Neural progenitor cell (in vitro differentiated cells): ENCODE data around the gene FRAS1. TPM values are rescaled to one million over a fixed set of nuclear protein-coding genes. Genes with fewer than 3 reads are reported as not detected.

Source experiments
- DNase-seq: peaks from one replicate; pipeline ENCODE4 v3.0.0-alpha.2; 2016; ENCODE audit warnings: low spot score
- H2AFZ ChIP-seq: fragments of 200-600 bp; sonication (generic); replicated peaks from 2 replicates; pipeline ENCODE4 v1.6.1; 2016; ENCODE audit warnings: antibody characterized with exemption
- H3F3A ChIP-seq: fragments of 200-600 bp; sonication (generic); 2 replicates; pipeline ENCODE4 v1.6.1; 2016; ENCODE audit warnings: antibody characterized with exemption, low read depth
- H3K27ac ChIP-seq: fragments of 200-600 bp; sonication (generic); 2 replicates; pipeline ENCODE4 v1.5.1; 2016; ENCODE audit warnings: mild to moderate bottlenecking
- H3K27me3 ChIP-seq: fragments of 200-600 bp; sonication (generic); 2 replicates; pipeline ENCODE4 v1.6.1; 2016; ENCODE audit warnings: mild to moderate bottlenecking, moderate library complexity
- H3K36me3 ChIP-seq: fragments of 200-600 bp; sonication (generic); 2 replicates; pipeline ENCODE4 v1.5.1; 2016
- H3K4me1 ChIP-seq: fragments of 200-600 bp; sonication (generic); 2 replicates; pipeline ENCODE4 v1.6.1; 2016; ENCODE audit warnings: mixed run types
- H3K4me2 ChIP-seq: fragments of 200-600 bp; sonication (generic); 2 replicates; pipeline ENCODE4 v1.6.1; 2016
- H3K4me3 ChIP-seq: fragments of 200-600 bp; sonication (generic); 2 replicates; pipeline ENCODE4 v1.5.1; 2016
- H3K79me2 ChIP-seq: fragments of 200-600 bp; sonication (generic); 2 replicates; pipeline ENCODE4 v1.6.1; 2016; ENCODE audit warnings: low read depth
- H3K9ac ChIP-seq: fragments of 200-600 bp; sonication (generic); 2 replicates; pipeline ENCODE4 v1.6.1; 2016
- H3K9me3 ChIP-seq: fragments of 200-600 bp; sonication (generic); 2 replicates; pipeline ENCODE4 v1.5.1; 2016; ENCODE audit warnings: low read depth
- H4K20me1 ChIP-seq: fragments of 200-600 bp; sonication (generic); 2 replicates; pipeline ENCODE4 v1.6.1; 2016; ENCODE audit warnings: low read depth
- H3K27ac Mint-ChIP-seq: 3 replicates; pipeline ENCODE4 v1.8.0; 2021; ENCODE audit warnings: mixed read lengths
- H3K27me3 Mint-ChIP-seq: 2 replicates; pipeline ENCODE4 v1.8.0; 2022; ENCODE audit warnings: low read depth, mild to moderate bottlenecking, inconsistent platforms, moderate library complexity, mixed read lengths; ENCODE audit not compliant: insufficient read depth
- H3K36me3 Mint-ChIP-seq: 3 replicates; pipeline ENCODE4 v1.8.0; 2021; ENCODE audit warnings: mixed read lengths
- H3K4me1 Mint-ChIP-seq: 3 replicates; pipeline ENCODE4 v1.8.0; 2021; ENCODE audit warnings: mixed read lengths
- H3K4me3 Mint-ChIP-seq: 3 replicates; pipeline ENCODE4 v1.8.0; 2021; ENCODE audit warnings: mild to moderate bottlenecking, moderate library complexity, mixed read lengths
- H3K9me3 Mint-ChIP-seq: 3 replicates; pipeline ENCODE4 v1.8.0; 2020; ENCODE audit warnings: mixed read lengths
- CTCF ChIP-seq: fragments of 200-600 bp; sonication (generic); IDR thresholded peaks from 2 replicates; pipeline ENCODE4 v1.5.1; 2017; ENCODE audit warnings: antibody characterized with exemption, mild to moderate bottlenecking
- EZH2 ChIP-seq: fragments of 200-600 bp; sonication (generic); IDR thresholded peaks from 2 replicates; pipeline ENCODE4 v1.6.1; 2017; ENCODE audit warnings: antibody characterized with exemption, mild to moderate bottlenecking, moderate library complexity
- EZH2phosphoT487 ChIP-seq: fragments of 200-600 bp; sonication (generic); IDR thresholded peaks from 2 replicates; pipeline ENCODE4 v1.6.1; 2017; ENCODE audit warnings: antibody characterized with exemption
- total RNA-seq: library from RNA; depleted of rRNA; stranded (reverse); fragments of >200 nt; gene quantifications from 2 replicates; pipeline ENCODE4 v1.2.3, GENCODE V29; 2015; ENCODE audit warnings: low replicate concordance

FRAS1 gene
- total RNA-seq, 1 donor from 2014 or later = 21.3 TPM

- Histone ChIP-seq H3K4me2 (no peak overlapping the region), H3K9ac (no peak overlapping the region), H4K20me1 (no peaks in the 10 kb centered on the region), H3K79me2 (no peaks in the 10 kb centered on the region), H3K27me3 (no peaks in the 10 kb centered on the region), H3K36me3 (no peaks in the 10 kb centered on the region), H3K4me3 (no peak overlapping the region), H3F3A (no peaks in the 10 kb centered on the region), H3K9me3 (no peaks in the 10 kb centered on the region), H3K27ac (no peak overlapping the region), H2AFZ (no peak overlapping the region), H3K4me1 (peaks cover 9% of the 10 kb centered on the region)
- no peaks in the 10 kb centered on the region for H3K27me3 Mint-ChIP-seq
- DNase-seq = no peak
- H3K4me3 Mint-ChIP-seq = no peak overlapping the region
- TF ChIP-seq EZH2 (no peak), EZH2phosphoT487 (no peak), CTCF (no peak)
- no peak overlapping the region for H3K27ac Mint-ChIP-seq
- H3K36me3 Mint-ChIP-seq = no peaks in the 10 kb centered on the region
- H3K9me3 Mint-ChIP-seq = no peaks in the 10 kb centered on the region
- peaks cover 8% of the 10 kb centered on the region for H3K4me1 Mint-ChIP-seq
Observed at GRCh38 chr4:78565971-78566372, 508.8 kb downstream of the FRAS1 start.

GRCh38 chr4:78566834-78567499, 509.8 kb downstream of the FRAS1 start:
- H3K36me3 ChIP-seq = no peaks in the 10 kb centered on the region
- H3K36me3 Mint-ChIP-seq = no peaks in the 10 kb centered on the region
- peaks cover 4% of the 10 kb centered on the region for H3K4me1 ChIP-seq
- H3K9me3 Mint-ChIP-seq = peaks cover under 1% of the 10 kb centered on the region
- no peaks in the 10 kb centered on the region for H3K27me3 Mint-ChIP-seq
- no peak overlapping the region for H2AFZ ChIP-seq
- no peaks in the 10 kb centered on the region for H3K79me2 ChIP-seq
- H3K4me2 ChIP-seq = no peak overlapping the region
- no peaks in the 10 kb centered on the region for H3F3A ChIP-seq
- no peak overlapping the region for H3K4me3 Mint-ChIP-seq
- H3K27me3 ChIP-seq = no peaks in the 10 kb centered on the region
- H3K4me1 Mint-ChIP-seq = peaks cover 8% of the 10 kb centered on the region
- H3K9me3 ChIP-seq = no peaks in the 10 kb centered on the region
- TF ChIP-seq CTCF (no peak), EZH2phosphoT487 (no peak)
- H4K20me1 ChIP-seq = no peaks in the 10 kb centered on the region
- no peak for DNase-seq
- no peak overlapping the region for H3K27ac ChIP-seq
- H3K4me3 ChIP-seq = no peak overlapping the region
- no peak overlapping the region for H3K27ac Mint-ChIP-seq
- H3K9ac ChIP-seq = no peak overlapping the region

- H3K27ac ChIP-seq = no peak overlapping the region
- no peaks in the 10 kb centered on the region for H3K36me3 ChIP-seq
- DNase-seq = no peak
- H3K79me2 ChIP-seq = no peaks in the 10 kb centered on the region
- no peaks in the 10 kb centered on the region for H3K27me3 ChIP-seq
- no peak for TF ChIP-seq EZH2
- H3K4me3 Mint-ChIP-seq = no peak overlapping the region
- H3K27me3 Mint-ChIP-seq = no peaks in the 10 kb centered on the region
- H3K36me3 Mint-ChIP-seq = no peaks in the 10 kb centered on the region
- H2AFZ ChIP-seq = no peak overlapping the region
- H3K4me1 Mint-ChIP-seq = peaks cover 8% of the 10 kb centered on the region
- no peaks in the 10 kb centered on the region for H3K9me3 ChIP-seq
- H3F3A ChIP-seq = no peaks in the 10 kb centered on the region
- no peak overlapping the region for H3K4me2 ChIP-seq
- H3K9ac ChIP-seq = no peak overlapping the region
- peaks cover 4% of the 10 kb centered on the region for H3K4me1 ChIP-seq
- no peaks in the 10 kb centered on the region for H4K20me1 ChIP-seq
- peaks cover 3% of the 10 kb centered on the region for H3K9me3 Mint-ChIP-seq
- H3K27ac Mint-ChIP-seq = no peak overlapping the region
- H3K4me3 ChIP-seq = no peak overlapping the region
Observed at GRCh38 chr4:78567500-78568060, 510.5 kb downstream of the FRAS1 start.

- Mint-ChIP-seq H3K36me3 (no peaks in the 10 kb centered on the region), H3K27me3 (no peaks in the 10 kb centered on the region), H3K4me1 (peaks cover 6% of the 10 kb centered on the region), H3K27ac (no peak overlapping the region), H3K9me3 (peaks cover 3% of the 10 kb centered on the region), H3K4me3 (no peak overlapping the region)
- no peaks in the 10 kb centered on the region for H4K20me1 ChIP-seq
- H3K9me3 ChIP-seq = no peaks in the 10 kb centered on the region
- no peak overlapping the region for H2AFZ ChIP-seq
- H3K4me2 ChIP-seq = no peak overlapping the region
- H3K9ac ChIP-seq = no peak overlapping the region
- no peak overlapping the region for H3K27ac ChIP-seq
- peaks cover 4% of the 10 kb centered on the region for H3K4me1 ChIP-seq
- no peaks in the 10 kb centered on the region for H3K27me3 ChIP-seq
- no peaks in the 10 kb centered on the region for H3K36me3 ChIP-seq
- no peak overlapping the region for H3K4me3 ChIP-seq
- no peaks in the 10 kb centered on the region for H3F3A ChIP-seq
- DNase-seq = no peak
- no peaks in the 10 kb centered on the region for H3K79me2 ChIP-seq
- TF ChIP-seq EZH2 (no peak), EZH2phosphoT487 (no peak), CTCF (no peak)
Observed at GRCh38 chr4:78568640-78569305, 511.6 kb downstream of the FRAS1 start.
